Astrocyte of the cerebellum (primary cell): ENCODE results near the gene SLTM.
"Not testable (repeated sequence)": the region's sequence is repeated elsewhere in the genome, so short reads cannot be mapped to it uniquely, and the experiment has no call there.

ENCODE experiments used
- DNase-seq: peaks from one replicate; pipeline ENCODE4 v3.0.0-alpha.2; 2011; ENCODE audit warnings: low read depth
- H3K4me3 ChIP-seq: 2 replicates; pipeline ENCODE4 v1.5.1; 2011; ENCODE audit warnings: mild to moderate bottlenecking, low read depth, low read length, moderate library complexity
- in situ Hi-C: cut with HindIII; loops from 2 replicates; pipeline ENCODE4 v1.10.0; 2017; ENCODE audit warnings: low sequenced_read_pairs
- TF ChIP-seq, protein P1 (sequence below): IDR thresholded peaks from 2 replicates; pipeline ENCODE4 v1.5.1; 2012; ENCODE audit warnings: low read length, low read depth, moderate library complexity, mild to moderate bottlenecking; ENCODE audit errors: missing control alignments

Gene SLTM

GRCh38 chr15:58842713-58843396 is 90.6 kb downstream of the SLTM start:
- TF ChIP-seq, protein P1, sequence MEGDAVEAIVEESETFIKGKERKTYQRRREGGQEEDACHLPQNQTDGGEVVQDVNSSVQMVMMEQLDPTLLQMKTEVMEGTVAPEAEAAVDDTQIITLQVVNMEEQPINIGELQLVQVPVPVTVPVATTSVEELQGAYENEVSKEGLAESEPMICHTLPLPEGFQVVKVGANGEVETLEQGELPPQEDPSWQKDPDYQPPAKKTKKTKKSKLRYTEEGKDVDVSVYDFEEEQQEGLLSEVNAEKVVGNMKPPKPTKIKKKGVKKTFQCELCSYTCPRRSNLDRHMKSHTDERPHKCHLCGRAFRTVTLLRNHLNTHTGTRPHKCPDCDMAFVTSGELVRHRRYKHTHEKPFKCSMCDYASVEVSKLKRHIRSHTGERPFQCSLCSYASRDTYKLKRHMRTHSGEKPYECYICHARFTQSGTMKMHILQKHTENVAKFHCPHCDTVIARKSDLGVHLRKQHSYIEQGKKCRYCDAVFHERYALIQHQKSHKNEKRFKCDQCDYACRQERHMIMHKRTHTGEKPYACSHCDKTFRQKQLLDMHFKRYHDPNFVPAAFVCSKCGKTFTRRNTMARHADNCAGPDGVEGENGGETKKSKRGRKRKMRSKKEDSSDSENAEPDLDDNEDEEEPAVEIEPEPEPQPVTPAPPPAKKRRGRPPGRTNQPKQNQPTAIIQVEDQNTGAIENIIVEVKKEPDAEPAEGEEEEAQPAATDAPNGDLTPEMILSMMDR = no peak
- in situ Hi-C loops = no loop called here

DNA sequence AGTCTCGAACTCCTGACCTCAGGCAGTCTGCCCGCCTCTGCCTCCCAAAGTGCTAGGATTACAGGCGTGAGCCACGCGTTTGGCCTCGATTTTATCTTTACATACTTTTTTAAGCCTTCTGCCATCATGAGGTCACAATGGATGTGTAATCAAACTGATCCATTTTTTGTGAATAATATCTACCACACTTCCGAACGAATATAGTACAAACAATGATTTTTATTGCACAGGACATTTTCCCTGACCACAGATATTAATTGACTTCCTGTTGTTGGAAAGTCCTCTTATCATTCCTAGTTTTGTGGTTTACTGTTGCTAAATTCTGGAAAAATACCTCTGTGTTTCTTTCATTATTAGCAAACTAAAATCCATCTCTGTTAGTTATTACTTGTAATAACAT is 93.4 kb downstream of the SLTM start:
- no peak overlapping the region for H3K4me3 ChIP-seq
- DNase-seq = no peak
- in situ Hi-C loops = no loop called here
- TF ChIP-seq, protein P1 = no peak

More at GRCh38 chr15:58842713-58843396, 90.6 kb downstream of the SLTM start:
- DNase-seq = no peak
- no peak overlapping the region for H3K4me3 ChIP-seq

- no peak for DNase-seq
- TF ChIP-seq, protein P1 = peak; percentile 13
- in situ Hi-C loops = no loop called here
- H3K4me3 ChIP-seq = no peak overlapping the region
Measured at GRCh38 chr15:58839485-58839884, 94.0 kb downstream of the SLTM start.

DNA sequence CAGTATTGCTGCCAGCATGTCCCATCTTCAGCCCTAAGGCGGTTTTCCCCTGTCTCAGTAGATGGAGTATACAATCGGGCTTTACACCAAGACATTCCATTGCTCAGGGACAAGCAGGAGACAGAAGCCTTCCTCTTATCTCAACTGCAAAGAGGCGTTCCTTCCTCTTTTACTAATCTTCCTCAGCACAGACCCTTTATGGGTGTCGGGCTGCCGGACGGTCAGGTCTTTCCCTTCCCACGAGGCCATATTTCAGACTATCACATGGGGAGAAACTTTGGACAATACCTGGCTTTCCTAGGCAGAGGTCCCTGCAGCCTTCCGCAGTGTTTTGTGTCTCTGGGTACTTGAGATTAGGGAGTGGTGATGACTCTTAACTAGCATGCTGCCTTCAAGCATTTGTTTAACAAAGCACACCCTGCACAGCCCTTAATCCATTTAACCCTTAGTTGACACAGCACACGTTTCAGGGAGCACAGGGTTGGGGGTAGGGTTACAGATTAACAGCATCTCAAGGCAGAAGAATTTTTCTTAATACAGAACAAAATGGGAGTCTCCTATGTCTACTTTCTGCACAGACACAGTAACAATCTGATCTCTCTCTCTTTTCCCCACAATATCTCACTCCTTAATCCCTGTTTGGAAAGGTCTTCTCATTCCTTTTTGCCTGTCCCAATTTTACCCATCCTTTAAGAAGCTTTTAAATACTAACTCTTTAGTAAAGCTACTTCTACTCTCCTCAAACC is 99.6 kb downstream of the SLTM start:
- in situ Hi-C loops, DNase-seq: not testable (repeated sequence)

GRCh38 chr15:58830556-58830955 is 102.9 kb downstream of the SLTM start:
- no peak for DNase-seq
- TF ChIP-seq, protein P1 = no peak
- H3K4me3 ChIP-seq = no peak overlapping the region
- in situ Hi-C loops = no loop called here

More for the DNA sequence above, 99.6 kb downstream of the SLTM start:
- H3K4me3 ChIP-seq = not testable (repeated sequence)
